Adrenal gland (tissue), 5 donors: ENCODE data around the gene UNC5A.

Experiments used
- POLR2A ChIP-seq, 2 donors: fragments of 450-650 bp; IDR thresholded peaks; one replicate each; pipeline ENCODE4 v1.6.1; 2017; ENCODE audit warnings: antibody characterized with exemption in 2 of 2, mild to moderate bottlenecking in 2 of 2, moderate library complexity in 1 of 2
- TF ChIP-seq, protein P1 (sequence below), 6 experiments: fragments of 450-650 bp in 4 of 6; fragments of 200-600 bp in 2 of 6; sonication (generic) in 1 of 6; IDR thresholded peaks; 1 replicate in 5 of 6; 2 replicates in 1 of 6; pipeline versions ENCODE4 v1.5.1 to v1.8.0; 2016 to 2021; ENCODE audit warnings: antibody characterized with exemption in 6 of 6, mild to moderate bottlenecking in 2 of 6, moderate library complexity in 1 of 6
- donor health status: DM: no; HTN: no; CAD: no.

DNA sequence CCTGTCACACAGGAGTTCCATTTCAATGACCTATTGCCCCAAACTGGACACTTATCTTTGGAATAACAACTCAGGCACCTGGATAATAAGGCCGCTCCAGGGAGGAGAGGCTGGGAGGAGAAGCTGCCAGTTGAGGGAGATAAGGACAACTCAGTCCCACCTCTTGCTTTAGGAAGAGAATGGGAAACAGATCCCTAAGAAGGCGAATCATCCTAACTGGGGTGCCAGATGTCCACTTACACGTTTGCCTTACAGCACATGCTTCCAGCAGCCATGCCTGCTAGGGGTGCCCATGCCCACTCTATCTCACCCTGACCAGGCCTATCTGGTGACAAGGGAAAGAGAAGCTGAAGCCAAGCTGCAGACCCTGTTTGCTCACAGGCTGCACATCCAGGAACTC is 82.3 kb downstream of the UNC5A start:
- TF ChIP-seq, protein P1, sequence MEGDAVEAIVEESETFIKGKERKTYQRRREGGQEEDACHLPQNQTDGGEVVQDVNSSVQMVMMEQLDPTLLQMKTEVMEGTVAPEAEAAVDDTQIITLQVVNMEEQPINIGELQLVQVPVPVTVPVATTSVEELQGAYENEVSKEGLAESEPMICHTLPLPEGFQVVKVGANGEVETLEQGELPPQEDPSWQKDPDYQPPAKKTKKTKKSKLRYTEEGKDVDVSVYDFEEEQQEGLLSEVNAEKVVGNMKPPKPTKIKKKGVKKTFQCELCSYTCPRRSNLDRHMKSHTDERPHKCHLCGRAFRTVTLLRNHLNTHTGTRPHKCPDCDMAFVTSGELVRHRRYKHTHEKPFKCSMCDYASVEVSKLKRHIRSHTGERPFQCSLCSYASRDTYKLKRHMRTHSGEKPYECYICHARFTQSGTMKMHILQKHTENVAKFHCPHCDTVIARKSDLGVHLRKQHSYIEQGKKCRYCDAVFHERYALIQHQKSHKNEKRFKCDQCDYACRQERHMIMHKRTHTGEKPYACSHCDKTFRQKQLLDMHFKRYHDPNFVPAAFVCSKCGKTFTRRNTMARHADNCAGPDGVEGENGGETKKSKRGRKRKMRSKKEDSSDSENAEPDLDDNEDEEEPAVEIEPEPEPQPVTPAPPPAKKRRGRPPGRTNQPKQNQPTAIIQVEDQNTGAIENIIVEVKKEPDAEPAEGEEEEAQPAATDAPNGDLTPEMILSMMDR (IDR thresholded peaks at IDR 0.05), result no peak
- no peak for TF ChIP-seq POLR2A (IDR thresholded peaks at IDR 0.05)
